NB4 (cell line): ENCODE data around the gene HOMER2.

Source experiments
- MAX ChIP-seq: IDR thresholded peaks from 2 replicates; pipeline ENCODE4 v1.6.1; 2011; ENCODE audit warnings: low read depth, low read length
- MYC ChIP-seq: IDR thresholded peaks from 2 replicates; pipeline ENCODE4 v1.6.1; 2011; ENCODE audit warnings: low read depth, low read length
- POLR2A ChIP-seq: IDR thresholded peaks from 2 replicates; pipeline ENCODE4 v1.6.1; 2011; ENCODE audit warnings: mild to moderate bottlenecking; ENCODE audit not compliant: insufficient read length; ENCODE audit errors: extremely low read depth
- TF ChIP-seq, protein P1 (sequence below): IDR thresholded peaks from one replicate; pipeline ENCODE4 v1.5.1; 2012; ENCODE audit warnings: low read depth, low read length

DNA sequence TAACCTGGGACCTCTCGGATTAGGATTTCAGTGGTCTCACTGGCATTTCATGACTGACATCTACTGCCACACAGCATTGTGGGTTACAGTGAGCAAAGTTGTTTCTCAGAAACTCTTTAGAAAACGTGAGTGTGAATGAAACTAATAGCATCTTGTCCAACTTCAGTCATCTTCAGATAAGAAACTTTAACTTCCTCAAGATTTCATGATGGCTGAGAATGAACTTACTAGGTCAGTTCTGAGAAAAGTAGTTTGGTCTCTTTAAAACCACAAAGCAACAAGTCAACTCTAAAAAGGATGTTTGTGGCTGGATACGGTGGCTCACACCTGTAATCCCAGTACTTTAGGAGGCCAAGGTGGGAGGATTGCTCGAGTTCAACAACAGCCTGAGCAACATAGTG, 14.2 kb upstream of the HOMER2 start:
- TF ChIP-seq MAX = no peak
- TF ChIP-seq, protein P1, sequence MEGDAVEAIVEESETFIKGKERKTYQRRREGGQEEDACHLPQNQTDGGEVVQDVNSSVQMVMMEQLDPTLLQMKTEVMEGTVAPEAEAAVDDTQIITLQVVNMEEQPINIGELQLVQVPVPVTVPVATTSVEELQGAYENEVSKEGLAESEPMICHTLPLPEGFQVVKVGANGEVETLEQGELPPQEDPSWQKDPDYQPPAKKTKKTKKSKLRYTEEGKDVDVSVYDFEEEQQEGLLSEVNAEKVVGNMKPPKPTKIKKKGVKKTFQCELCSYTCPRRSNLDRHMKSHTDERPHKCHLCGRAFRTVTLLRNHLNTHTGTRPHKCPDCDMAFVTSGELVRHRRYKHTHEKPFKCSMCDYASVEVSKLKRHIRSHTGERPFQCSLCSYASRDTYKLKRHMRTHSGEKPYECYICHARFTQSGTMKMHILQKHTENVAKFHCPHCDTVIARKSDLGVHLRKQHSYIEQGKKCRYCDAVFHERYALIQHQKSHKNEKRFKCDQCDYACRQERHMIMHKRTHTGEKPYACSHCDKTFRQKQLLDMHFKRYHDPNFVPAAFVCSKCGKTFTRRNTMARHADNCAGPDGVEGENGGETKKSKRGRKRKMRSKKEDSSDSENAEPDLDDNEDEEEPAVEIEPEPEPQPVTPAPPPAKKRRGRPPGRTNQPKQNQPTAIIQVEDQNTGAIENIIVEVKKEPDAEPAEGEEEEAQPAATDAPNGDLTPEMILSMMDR = no peak
- TF ChIP-seq POLR2A = no peak
- no peak for TF ChIP-seq MYC
